Astrocyte (in vitro differentiated cells and primary cell): ENCODE data around the gene GRIK1. TPM values are rescaled to one million over a fixed set of nuclear protein-coding genes. Genes with fewer than 3 reads are reported as not detected.

ENCODE experiments used
- DNase-seq: peaks from one replicate; pipeline ENCODE4 v3.0.0-alpha.2; 2010; ENCODE audit warnings: low read depth
- FAIRE-seq: peaks from 2 replicates; lab custom pipeline; 2011; peaks lifted over from hg19 to GRCh38; lab: Jason Lieb, UNC
- H2AFZ ChIP-seq: 2 replicates; pipeline ENCODE4 v1.6.0; 2012; ENCODE audit warnings: low read depth, low read length, inconsistent platforms
- H3K27ac ChIP-seq: 2 replicates; pipeline ENCODE4 v1.5.1; 2011; ENCODE audit warnings: low read depth, low read length, inconsistent platforms
- H3K27me3 ChIP-seq: 2 replicates; pipeline ENCODE4 v1.6.0; 2011; ENCODE audit warnings: low read length, inconsistent platforms; ENCODE audit not compliant: insufficient read depth
- H3K36me3 ChIP-seq: 2 replicates; pipeline ENCODE4 v1.5.1; 2011; ENCODE audit warnings: low read length, inconsistent platforms; ENCODE audit not compliant: insufficient read depth
- H3K4me1 ChIP-seq: 2 replicates; pipeline ENCODE4 v1.5.1; 2011; ENCODE audit warnings: low read length, inconsistent platforms; ENCODE audit not compliant: insufficient read depth
- H3K4me2 ChIP-seq: 2 replicates; pipeline ENCODE4 v1.6.0; 2012; ENCODE audit warnings: low read length, inconsistent platforms
- H3K4me3 ChIP-seq: 2 replicates; pipeline ENCODE4 v1.5.1; 2011; ENCODE audit warnings: low read depth, mild to moderate bottlenecking, low read length, inconsistent platforms; ENCODE audit not compliant: insufficient read depth
- H3K79me2 ChIP-seq: 2 replicates; pipeline ENCODE4 v1.6.0; 2012; ENCODE audit warnings: mild to moderate bottlenecking, low read length, inconsistent platforms; ENCODE audit not compliant: insufficient read depth
- H3K9ac ChIP-seq: 2 replicates; pipeline ENCODE4 v1.6.0; 2012; ENCODE audit warnings: mild to moderate bottlenecking, low read length, inconsistent platforms
- H3K9me3 ChIP-seq: 2 replicates; pipeline ENCODE4 v1.5.1; 2012; ENCODE audit warnings: low read depth, mild to moderate bottlenecking, low read length, inconsistent platforms; ENCODE audit not compliant: insufficient read depth
- H4K20me1 ChIP-seq: 2 replicates; pipeline ENCODE4 v1.6.0; 2012; ENCODE audit warnings: low read length, inconsistent platforms; ENCODE audit not compliant: insufficient read depth
- H3K27ac Mint-ChIP-seq: one replicate; pipeline ENCODE4 v1.8.0; 2021; ENCODE audit warnings: mild to moderate bottlenecking, mixed read lengths; ENCODE audit not compliant: unreplicated experiment
- H3K27me3 Mint-ChIP-seq: one replicate; pipeline ENCODE4 v1.8.0; 2021; ENCODE audit warnings: low read depth, mixed read lengths; ENCODE audit not compliant: unreplicated experiment
- H3K36me3 Mint-ChIP-seq: one replicate; pipeline ENCODE4 v1.8.0; 2021; ENCODE audit warnings: low read depth, mixed read lengths; ENCODE audit not compliant: unreplicated experiment
- H3K4me1 Mint-ChIP-seq: one replicate; pipeline ENCODE4 v1.8.0; 2021; ENCODE audit warnings: low read depth, mixed read lengths; ENCODE audit not compliant: unreplicated experiment
- H3K4me3 Mint-ChIP-seq: one replicate; pipeline ENCODE4 v1.8.0; 2021; ENCODE audit warnings: mild to moderate bottlenecking, moderate library complexity, mixed read lengths; ENCODE audit not compliant: unreplicated experiment
- H3K9me3 Mint-ChIP-seq: one replicate; pipeline ENCODE4 v1.8.0; 2021; ENCODE audit warnings: mild to moderate bottlenecking, mixed read lengths; ENCODE audit not compliant: unreplicated experiment
- CTCF ChIP-seq: IDR thresholded peaks from 2 replicates; pipeline ENCODE4 v1.5.1; 2011; ENCODE audit warnings: low read depth, mild to moderate bottlenecking, inconsistent platforms, low read length, moderate library complexity; ENCODE audit not compliant: insufficient read depth
- EZH2 ChIP-seq: IDR thresholded peaks from 2 replicates; pipeline ENCODE4 v1.6.1; 2012; ENCODE audit warnings: mild to moderate bottlenecking, low read length, inconsistent platforms; ENCODE audit not compliant: insufficient read depth
- total RNA-seq: library from RNA; stranded (reverse); gene quantifications from 2 replicates; pipeline ENCODE4 v1.2.1, GENCODE V29; 2021

The GRIK1 gene
- total RNA-seq, 1 donor from 2014 or later = not detected

- Histone ChIP-seq H3K79me2 (no peaks in the 10 kb centered on the region), H3K9ac (no peak overlapping the region), H4K20me1 (no peaks in the 10 kb centered on the region), H3K36me3 (no peaks in the 10 kb centered on the region), H3K9me3 (no peaks in the 10 kb centered on the region), H3K4me3 (no peak overlapping the region), H3K4me1 (no peaks in the 10 kb centered on the region), H3K4me2 (no peak overlapping the region), H2AFZ (no peak overlapping the region), H3K27ac (no peak overlapping the region), H3K27me3 (no peaks in the 10 kb centered on the region)
- H3K27ac Mint-ChIP-seq = no peak overlapping the region
- H3K4me1 Mint-ChIP-seq = no peaks in the 10 kb centered on the region
- FAIRE-seq = no peak
- no peaks in the 10 kb centered on the region for H3K36me3 Mint-ChIP-seq
- H3K27me3 Mint-ChIP-seq = peaks cover 7% of the 10 kb centered on the region
- H3K4me3 Mint-ChIP-seq = no peak overlapping the region
- no peak for DNase-seq
- H3K9me3 Mint-ChIP-seq = no peaks in the 10 kb centered on the region
- TF ChIP-seq EZH2 (no peak), CTCF (no peak)
Observed at GRCh38 chr21:29725025-29725736, 214.6 kb downstream of the GRIK1 start.

- TF ChIP-seq CTCF (no peak), EZH2 (no peak)
- Mint-ChIP-seq H3K4me3 (no peak overlapping the region), H3K36me3 (no peaks in the 10 kb centered on the region), H3K9me3 (no peaks in the 10 kb centered on the region), H3K27me3 (peaks cover 7% of the 10 kb centered on the region), H3K27ac (no peak overlapping the region), H3K4me1 (no peaks in the 10 kb centered on the region)
- no peaks in the 10 kb centered on the region for H3K9me3 ChIP-seq
- no peaks in the 10 kb centered on the region for H3K79me2 ChIP-seq
- H3K4me3 ChIP-seq = no peak overlapping the region
- no peaks in the 10 kb centered on the region for H3K4me1 ChIP-seq
- no peak overlapping the region for H3K9ac ChIP-seq
- H4K20me1 ChIP-seq = no peaks in the 10 kb centered on the region
- H2AFZ ChIP-seq = no peak overlapping the region
- no peak overlapping the region for H3K4me2 ChIP-seq
- no peak overlapping the region for H3K27ac ChIP-seq
- FAIRE-seq = no peak
- H3K36me3 ChIP-seq = no peaks in the 10 kb centered on the region
- DNase-seq = no peak
- no peaks in the 10 kb centered on the region for H3K27me3 ChIP-seq
Observed at GRCh38 chr21:29721964-29722363, 217.8 kb downstream of the GRIK1 start.

- no peak overlapping the region for H3K27ac Mint-ChIP-seq
Observed at GRCh38 chr21:29721221-29721620, 218.6 kb downstream of the GRIK1 start.

More at GRCh38 chr21:29721221-29721620, 218.6 kb downstream of the GRIK1 start:
- Mint-ChIP-seq H3K36me3 (peaks cover 2% of the 10 kb centered on the region), H3K9me3 (peaks cover 4% of the 10 kb centered on the region), H3K4me3 (no peak overlapping the region), H3K4me1 (no peaks in the 10 kb centered on the region), H3K27me3 (peaks cover 7% of the 10 kb centered on the region)
- no peaks in the 10 kb centered on the region for H4K20me1 ChIP-seq
- TF ChIP-seq EZH2 (no peak), CTCF (no peak)
- H3K9ac ChIP-seq = no peak overlapping the region
- H3K4me3 ChIP-seq = no peak overlapping the region
- no peak overlapping the region for H3K4me2 ChIP-seq
- DNase-seq = no peak
- H3K79me2 ChIP-seq = no peaks in the 10 kb centered on the region
- no peak overlapping the region for H3K27ac ChIP-seq
- no peak overlapping the region for H2AFZ ChIP-seq
- no peaks in the 10 kb centered on the region for H3K4me1 ChIP-seq
- no peaks in the 10 kb centered on the region for H3K27me3 ChIP-seq
- H3K36me3 ChIP-seq = no peaks in the 10 kb centered on the region
- no peak for FAIRE-seq
- no peaks in the 10 kb centered on the region for H3K9me3 ChIP-seq
